ENCODE measurements around the gene GJB6.
A peak's percentile ranks its signal among the peaks of the same experiment; 100 is the strongest.

GJB6 gene

DNA sequence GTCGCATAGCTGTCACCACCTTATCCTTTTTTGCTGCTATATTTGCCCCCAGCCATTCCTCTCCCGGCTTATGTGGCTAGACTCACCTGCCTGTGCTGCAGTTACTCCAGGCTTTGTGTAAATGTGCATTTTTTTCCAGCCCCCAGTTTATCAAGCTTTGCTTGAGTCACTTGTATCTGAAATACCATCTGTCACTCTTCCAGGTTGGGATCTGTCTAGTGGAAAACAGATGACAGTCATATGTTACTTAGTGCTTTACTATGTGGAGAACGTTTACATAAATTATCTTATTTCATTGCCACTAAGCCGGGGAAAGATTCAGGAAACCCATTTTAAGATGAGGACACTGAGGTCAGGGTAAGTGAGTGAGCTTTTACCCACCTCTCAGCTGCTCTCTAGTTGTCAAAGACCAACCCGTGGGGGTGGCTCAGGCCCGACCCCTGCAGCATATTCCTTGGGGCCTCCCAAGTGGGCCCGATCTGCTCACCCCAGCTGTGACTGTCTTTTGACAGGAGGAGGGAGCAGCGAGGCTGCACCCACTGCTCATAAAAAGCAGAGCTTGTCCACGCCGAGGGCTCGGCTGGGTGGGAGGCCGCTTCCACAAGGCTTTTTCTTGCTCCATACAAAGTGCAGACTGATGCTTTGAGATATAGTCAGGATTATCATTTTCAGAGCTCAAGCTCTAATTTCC, 46.6 kb downstream of the GJB6 start:
- no peak for FAIRE-seq

DNA sequence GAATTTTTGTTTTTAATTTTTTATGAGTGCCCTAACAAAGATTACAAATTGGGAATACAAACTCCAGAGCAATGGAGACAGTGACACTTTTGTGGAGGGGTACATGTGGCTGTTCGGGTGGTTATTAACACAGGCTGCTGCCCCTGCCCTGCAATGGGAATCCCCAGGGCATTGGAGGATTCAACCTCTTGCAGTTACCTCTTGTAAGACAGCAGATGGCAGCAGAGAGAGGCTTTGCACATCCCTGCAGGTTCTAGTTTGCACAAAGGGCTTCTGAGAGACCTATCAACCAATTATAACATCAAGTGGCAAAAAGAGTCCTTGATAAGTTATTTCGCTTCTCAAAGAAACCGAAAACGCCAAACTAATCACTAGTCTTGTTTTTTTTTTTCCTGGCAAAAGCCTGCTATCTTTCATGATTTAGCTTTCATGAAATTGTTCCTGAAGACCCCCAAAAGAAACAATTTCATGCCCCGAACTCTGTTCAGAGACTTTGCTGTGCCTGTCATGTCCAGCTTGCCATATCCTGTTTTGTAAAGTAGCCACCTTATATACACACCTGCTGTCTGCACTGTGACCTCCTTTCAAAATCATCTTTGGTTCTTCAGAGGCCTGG, 49.8 kb downstream of the GJB6 start:
- FAIRE-seq = peak; percentile 91

- FAIRE-seq = no peak
These were observed 50.9 kb downstream of the GJB6 start for GRCh38 chr13:20181188-20181587.

DNA sequence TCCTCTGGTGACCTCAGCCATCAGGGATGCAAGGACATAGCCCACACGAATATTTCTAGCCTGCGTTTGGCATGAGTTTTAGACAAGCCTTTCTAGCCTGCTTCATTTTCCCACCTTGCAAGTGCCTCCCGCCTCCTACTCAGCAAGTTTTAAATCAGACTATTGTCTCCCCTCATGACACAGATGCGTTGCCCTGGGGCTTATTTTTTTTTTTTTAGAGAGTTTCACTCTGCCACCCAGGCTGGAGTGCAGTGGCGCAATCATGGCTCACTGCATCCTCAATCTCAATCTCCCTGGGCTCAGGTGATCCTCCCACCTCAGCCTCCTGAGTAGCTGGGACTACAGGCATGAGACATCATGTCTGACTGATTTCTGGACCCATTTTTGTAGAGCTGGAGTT, 54.0 kb downstream of the GJB6 start:
- FAIRE-seq = no peak

GRCh38 chr13:20177049-20177831, 54.9 kb downstream of the GJB6 start:
- FAIRE-seq = no peak

- FAIRE-seq = no peak
These were observed 56.0 kb downstream of the GJB6 start for GRCh38 chr13:20175907-20176652.

- FAIRE-seq = no peak
These were observed 56.7 kb downstream of the GJB6 start for GRCh38 chr13:20175406-20175794.

DNA sequence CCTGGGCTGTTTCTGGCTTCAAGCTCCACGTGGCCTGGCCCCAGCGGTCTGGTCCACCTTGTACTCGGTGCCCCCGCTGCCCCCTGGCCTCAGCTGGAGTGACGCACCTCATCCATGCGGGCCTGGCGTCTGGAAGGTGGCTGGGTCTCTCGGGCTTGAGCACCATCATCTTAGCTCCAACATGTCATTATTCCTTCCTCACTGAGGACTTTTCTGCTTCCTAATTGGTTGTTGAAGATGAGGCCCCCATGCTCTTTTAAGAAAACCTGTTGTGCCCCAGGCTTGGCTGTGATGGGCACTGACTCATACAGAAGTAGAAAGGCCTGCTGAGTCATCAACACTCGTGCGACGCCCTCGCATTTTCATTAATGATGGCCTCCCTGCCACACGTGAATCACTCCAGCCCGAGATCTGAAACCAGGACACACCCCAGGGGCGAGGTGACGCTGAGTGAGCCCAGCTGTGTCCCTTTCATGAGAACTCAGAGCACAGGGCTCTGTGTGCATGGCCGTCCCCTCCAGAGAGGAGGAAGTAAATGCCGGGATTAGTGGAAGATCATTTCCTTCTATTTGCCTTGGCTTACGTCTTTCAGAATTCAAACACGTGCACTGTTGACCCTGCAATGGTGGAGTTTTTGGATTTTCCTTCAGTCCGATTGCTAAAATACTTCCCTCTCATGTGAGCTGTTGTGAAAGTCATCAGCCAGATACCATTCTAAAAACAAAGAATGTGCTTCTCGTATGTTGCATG, 57.3 kb downstream of the GJB6 start:
- FAIRE-seq = peak; percentile 60

DNA sequence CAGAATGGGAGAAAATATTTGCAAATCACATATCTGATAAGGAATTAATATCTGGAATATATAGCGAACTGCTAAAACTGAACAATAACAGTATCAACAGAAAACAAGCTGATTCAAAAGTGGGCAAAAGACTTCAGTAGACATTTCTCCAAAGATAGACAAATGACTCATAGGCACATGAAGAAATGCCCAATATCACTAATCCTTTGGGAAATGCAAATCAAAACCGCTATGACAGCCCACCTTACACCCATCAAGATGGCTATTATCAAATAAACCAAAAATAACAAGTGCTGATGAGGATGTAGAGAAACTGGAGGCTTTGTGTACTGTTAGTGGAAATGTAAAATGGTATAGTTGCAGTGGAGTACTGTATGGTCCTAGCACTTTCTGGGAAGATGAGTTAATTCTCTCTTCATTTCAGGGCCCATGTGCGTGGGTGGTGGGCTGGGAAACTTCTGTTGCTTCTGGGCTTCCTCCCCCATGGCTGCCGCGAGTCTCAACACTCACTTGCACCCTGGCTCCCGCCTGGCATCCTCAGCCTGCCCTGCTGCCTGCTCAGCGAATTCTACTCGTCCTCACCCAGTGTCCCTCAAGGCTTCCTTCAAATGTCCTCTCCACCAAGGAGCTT, 58.9 kb downstream of the GJB6 start:
- FAIRE-seq = no peak
